ENCODE data around the gene ZNF560. TPM values are rescaled to one million over a fixed set of nuclear protein-coding genes. Genes with fewer than 3 reads are reported as not detected.

Gene ZNF560
- total and polyA plus RNA-seq, 4 donors: not detected

- no peaks in the 10 kb centered on the region for H3K27me3 ChIP-seq (ENCODE audit: control insufficient read depth in 4 of 4, insufficient read depth in 4 of 4, low read length in 3 of 4)
- TF ChIP-seq JUND (IDR thresholded peaks at IDR 0.05) (no peak), HNF4G (IDR thresholded peaks at IDR 0.05) (no peak), NR2F2 (IDR thresholded peaks at IDR 0.05) (no peak), GABPA (IDR thresholded peaks at IDR 0.05 in 1 of 2, conservative IDR thresholded peaks at IDR 0.05 in 1 of 2) (no peak), FOXA1 (IDR thresholded peaks at IDR 0.05) (no peak), SP1 (IDR thresholded peaks at IDR 0.05) (no peak), TAF1 (conservative IDR thresholded peaks at IDR 0.05) (no peak), RAD21 (IDR thresholded peaks at IDR 0.05) (no peak), EGR1 (IDR thresholded peaks at IDR 0.05; ENCODE audit: low read depth in 2 of 2) (no peak), FOXA2 (IDR thresholded peaks at IDR 0.05) (no peak), ZBTB33 (IDR thresholded peaks at IDR 0.05) (no peak), YY1 (IDR thresholded peaks at IDR 0.05) (no peak), MAX (IDR thresholded peaks at IDR 0.05) (no peak), ATF3 (IDR thresholded peaks at IDR 0.05) (no peak), HNF4A (conservative IDR thresholded peaks at IDR 0.05) (no peak), REST (IDR thresholded peaks at IDR 0.05) (no peak), CTCF (IDR thresholded peaks at IDR 0.05; ENCODE audit: low read depth, low read length, missing input control) (no peak)
These were observed 36.5 kb downstream of the ZNF560 start for GRCh38 chr19:9461938-9462337.

More at GRCh38 chr19:9461938-9462337, 36.5 kb downstream of the ZNF560 start:
- H3K27ac ChIP-seq (ENCODE audit: low read depth in 1 of 2, low read length in 2 of 2): no peak overlapping the region
- H3K36me3 ChIP-seq (ENCODE audit: control insufficient read depth in 4 of 4, insufficient read depth in 3 of 4, low read depth in 1 of 4, low read length in 3 of 4): no peaks in the 10 kb centered on the region
- 72% methylated on average over 4 of the region's 4 CpGs for WGBS
- peak overlapping the region in 1 of 3 donors; percentile 13 for H3K4me3 ChIP-seq (ENCODE audit: low read depth in 1 of 3, low read length in 3 of 3)
- no peak for DNase-seq (ENCODE audit: low spot score)
- H3K9me3 ChIP-seq (ENCODE audit: control insufficient read depth in 4 of 4, low read length in 3 of 4): peaks cover 13 to 62% (median 43%) of the 10 kb centered on the region in 4 donors
- no peak overlapping the region for H3K9ac ChIP-seq (ENCODE audit: low read depth in 1 of 2, low read length in 2 of 2)
- H3K4me1 ChIP-seq (ENCODE audit: control insufficient read depth in 4 of 4, insufficient read depth in 4 of 4, low read length in 3 of 4): no peaks in the 10 kb centered on the region
